ENCODE results near the gene JAZF1.
A peak's percentile ranks its signal among the peaks of the same experiment; 100 is the strongest.

Gene JAZF1

DNA sequence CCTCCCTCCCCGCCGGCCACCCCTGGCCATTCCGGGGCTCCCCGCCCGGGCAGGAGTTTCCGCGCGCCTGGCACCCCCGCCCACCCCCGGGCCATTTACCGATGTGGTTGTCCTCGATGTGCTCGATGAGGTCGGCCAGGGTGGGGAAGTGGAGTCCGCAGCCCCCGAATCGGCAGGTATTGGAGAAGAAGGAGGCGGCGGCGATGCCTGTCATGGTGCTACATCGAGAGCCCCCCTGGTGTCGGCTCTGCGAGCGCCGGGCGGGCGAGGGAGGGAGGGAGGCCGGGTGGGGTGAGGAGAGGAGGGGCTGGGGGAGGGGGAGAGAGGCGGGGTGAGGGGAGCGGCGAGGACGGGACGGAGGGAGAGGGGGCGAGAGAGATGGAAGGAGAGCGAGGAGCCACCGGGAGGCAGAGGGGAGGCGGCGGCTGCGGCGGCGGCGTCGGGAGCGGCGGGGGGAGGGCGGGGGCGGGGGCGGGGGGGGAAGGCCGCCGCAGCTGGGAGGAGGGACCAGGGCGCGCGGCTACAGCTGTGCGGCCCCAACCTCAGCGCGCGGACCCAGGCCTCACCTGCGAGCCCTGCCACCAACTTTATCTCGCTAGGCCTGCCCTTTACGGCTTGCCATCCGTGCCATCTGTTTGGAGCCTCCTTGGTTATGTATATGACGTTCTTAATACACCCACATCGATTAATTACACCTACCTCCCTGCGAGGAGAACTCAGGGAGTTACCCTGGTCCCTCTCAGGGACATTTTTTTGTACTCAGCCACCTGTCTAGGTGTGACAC is at the start of gene JAZF1:
JAZF1 (minus strand) TSS at position 432 of the 784 bp plus-strand sequence.
- DNase-seq = peak in 52 of 58 donors; percentile 12 to 83 (median 50)

GRCh38 chr7:28230261-28230660 is 49.7 kb upstream of the JAZF1 start:
- DNase-seq = no peak

DNA sequence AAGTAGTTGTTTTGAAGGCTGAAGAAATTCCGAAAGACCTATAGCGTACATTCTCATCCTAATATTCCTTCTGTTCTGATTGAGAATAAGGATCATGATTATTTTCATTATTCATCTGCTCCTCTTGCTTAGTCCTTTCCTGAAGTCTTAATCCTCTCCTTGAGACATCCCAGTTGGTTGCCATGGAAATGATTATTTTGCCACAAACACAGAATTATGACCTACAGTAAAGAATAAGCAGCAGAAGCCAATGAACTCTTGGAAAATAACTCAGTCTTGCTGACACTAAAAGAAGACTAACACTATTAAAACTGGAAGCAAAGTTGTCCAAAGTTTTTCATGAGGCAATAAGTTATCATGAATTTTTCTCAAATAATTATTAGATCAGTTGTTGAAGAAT is 47.8 kb upstream of the JAZF1 start:
- DNase-seq = no peak

- DNase-seq = no peak
Measured at GRCh38 chr7:28226003-28226402, 45.4 kb upstream of the JAZF1 start.

DNA sequence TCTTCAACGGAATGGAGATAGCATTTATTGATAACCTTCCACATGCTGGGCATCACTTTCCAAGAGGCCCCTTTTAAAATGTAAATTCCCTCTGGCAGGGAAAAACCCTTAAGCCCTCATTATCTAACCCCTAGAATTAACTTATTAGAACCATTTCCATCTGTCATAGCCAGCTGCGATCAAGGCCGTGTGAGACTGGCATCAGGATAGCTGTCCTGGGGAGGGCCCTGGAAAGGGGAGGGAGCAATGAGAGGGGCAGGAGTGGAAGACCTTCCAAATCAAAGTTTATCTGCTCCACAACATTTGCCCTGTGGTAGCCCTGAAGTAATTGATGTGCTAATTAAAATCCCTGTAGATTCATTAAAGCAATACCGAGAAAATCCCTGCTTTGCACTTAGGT is 45.0 kb upstream of the JAZF1 start:
- no peak for DNase-seq

- no peak for DNase-seq
Measured at GRCh38 chr7:28224675-28225074, 44.1 kb upstream of the JAZF1 start.

- no peak for DNase-seq
Measured at GRCh38 chr7:28224172-28224571, 43.6 kb upstream of the JAZF1 start.

GRCh38 chr7:28222636-28223035 is 42.0 kb upstream of the JAZF1 start:
- no peak for DNase-seq

DNA sequence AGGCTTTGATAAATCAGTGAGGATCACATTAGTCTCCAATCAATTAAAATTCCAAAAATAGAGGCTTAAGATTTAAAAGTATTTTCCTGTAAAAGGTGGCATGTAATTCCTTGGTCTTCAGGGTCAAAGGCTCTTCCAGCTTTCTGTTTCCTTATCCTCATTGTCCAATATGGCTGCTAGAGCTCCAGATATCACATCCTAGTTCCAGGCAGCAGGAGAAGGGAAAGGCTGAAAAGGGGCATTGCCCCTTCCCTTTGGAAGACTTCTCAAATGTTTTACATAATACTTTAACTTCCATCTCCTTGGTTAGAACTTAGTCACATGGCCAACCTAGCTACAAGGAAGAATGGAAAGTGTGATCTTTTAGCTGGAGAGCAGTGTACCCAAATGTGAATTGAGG is 39.2 kb upstream of the JAZF1 start:
- DNase-seq = no peak

DNA sequence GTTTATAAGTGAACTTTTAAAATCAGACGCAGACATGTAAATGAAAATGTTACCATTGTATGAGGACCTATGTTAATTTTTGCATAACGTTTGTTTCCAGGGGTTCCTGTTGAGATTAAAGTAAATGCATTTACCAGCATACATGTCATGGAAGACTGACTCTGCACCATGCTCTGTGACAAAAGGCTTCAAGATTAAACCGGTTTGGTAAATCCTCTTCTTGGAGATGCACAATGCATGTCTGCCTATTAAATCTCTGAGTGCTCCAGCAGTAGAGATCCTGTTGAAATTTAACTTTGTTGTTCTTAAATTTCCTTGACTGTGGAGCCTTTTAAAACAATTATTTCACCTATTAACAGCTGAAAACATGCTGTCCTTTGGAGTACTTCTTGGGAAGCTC is 36.5 kb upstream of the JAZF1 start:
- DNase-seq = no peak

DNA sequence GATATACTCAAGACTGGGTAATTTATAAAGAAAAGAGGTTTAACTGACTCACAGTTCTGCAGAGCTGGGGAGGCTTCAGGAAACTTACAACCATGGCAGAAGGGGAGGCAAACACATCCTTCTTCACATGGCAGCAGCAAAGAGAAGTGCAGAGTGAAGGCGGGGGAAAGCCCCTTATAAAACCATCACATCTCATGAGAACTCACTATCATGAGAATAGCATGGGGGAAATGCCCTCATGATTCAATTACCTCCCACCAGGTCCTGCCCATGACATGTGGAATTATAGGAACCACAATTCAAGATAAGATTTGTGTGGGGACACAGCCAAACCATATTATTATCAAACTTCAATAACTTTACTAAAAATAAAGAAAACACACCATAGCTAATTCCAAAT is 30.4 kb upstream of the JAZF1 start:
- no peak for DNase-seq

GRCh38 chr7:28208506-28208905 is 27.9 kb upstream of the JAZF1 start:
- DNase-seq = no peak

DNA sequence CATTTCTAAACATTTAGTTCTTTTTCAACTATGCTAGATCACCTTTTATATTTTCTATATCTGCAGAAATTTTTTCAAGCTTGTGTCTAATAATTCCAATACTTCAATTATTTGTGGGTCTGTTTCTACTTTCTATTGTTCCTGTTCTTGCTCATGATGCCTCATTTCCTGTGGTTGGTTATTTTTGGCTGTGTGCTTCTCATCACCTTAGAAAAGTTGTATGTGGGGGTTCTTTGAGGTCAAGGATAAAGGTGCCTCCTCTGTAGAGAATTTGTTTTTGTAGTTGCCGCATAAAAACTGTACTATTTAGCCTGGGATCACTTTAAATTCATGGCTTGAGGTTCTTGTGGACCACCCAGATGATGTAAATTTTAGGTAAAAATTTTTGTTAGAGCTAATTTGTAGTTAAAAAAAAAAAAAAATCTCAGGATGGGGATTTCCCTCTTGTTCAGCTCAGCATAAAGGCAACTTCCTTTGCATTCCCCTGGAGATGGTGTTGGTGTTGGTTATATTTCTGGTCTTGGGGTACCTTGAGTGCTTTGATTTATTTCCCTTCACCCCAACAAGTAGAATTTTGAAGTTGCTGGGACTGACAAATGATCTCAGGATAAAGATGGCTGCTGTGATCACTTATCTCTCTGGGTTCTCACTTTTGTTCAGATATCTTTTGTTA is 27.0 kb upstream of the JAZF1 start:
- DNase-seq = no peak

- no peak for DNase-seq
Measured at GRCh38 chr7:28205506-28205905, 24.9 kb upstream of the JAZF1 start.

DNA sequence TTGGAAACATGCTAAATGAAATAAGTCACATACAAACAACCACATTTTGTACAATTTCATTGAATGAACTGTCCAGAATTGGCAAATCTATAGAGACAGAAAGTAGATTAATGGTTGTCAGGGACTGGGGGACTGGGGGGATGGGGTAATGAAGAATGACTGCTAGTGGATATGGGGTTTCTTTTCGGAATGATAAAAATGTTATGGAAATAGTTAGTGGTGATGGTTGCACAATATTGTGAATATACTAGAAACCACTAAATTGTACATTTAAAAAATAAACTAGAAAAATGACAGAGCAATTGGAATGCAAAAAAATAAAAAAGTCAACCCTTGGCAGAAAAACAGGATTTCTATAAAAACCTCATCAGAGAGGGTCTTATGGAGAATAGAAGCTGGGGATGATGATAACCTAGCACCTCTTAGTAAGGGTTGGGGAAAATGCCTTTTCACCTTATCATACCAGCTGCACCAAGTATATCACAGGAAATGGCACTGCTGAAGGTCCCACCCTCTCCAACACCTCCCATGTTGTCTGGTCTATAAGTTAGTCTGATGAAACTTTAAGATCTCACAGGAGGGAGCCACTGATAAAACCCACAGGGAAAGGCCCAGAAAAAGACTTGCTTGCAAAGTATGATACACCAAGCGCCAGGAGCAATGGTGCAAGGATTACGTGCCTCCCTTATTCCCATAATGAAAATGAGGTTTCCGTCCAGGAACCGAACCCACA is 23.1 kb upstream of the JAZF1 start:
- no peak for DNase-seq

- no peak for DNase-seq
Measured at GRCh38 chr7:28202222-28202621, 21.6 kb upstream of the JAZF1 start.

GRCh38 chr7:28201131-28201530 is 20.5 kb upstream of the JAZF1 start:
- DNase-seq = no peak

- no peak for DNase-seq
Measured at GRCh38 chr7:28200598-28200997, 20.0 kb upstream of the JAZF1 start.

GRCh38 chr7:28199021-28199510 is 18.5 kb upstream of the JAZF1 start:
- DNase-seq = no peak

- DNase-seq = no peak
Measured at GRCh38 chr7:28195910-28196620, 15.5 kb upstream of the JAZF1 start.

GRCh38 chr7:28192786-28193585 is 12.4 kb upstream of the JAZF1 start:
- DNase-seq = no peak
